ENCODE measurements around the gene INPP5F. TPM values are rescaled to one million over a fixed set of nuclear protein-coding genes. Genes with fewer than 3 reads are reported as not detected.
"Not testable (repeated sequence)": the region's sequence is repeated elsewhere in the genome, so short reads cannot be mapped to it uniquely, and the experiment has no call there.

INPP5F gene
- total RNA-seq, 2 experiments from 2014 or later: 12.8 to 13.6 TPM

DNA sequence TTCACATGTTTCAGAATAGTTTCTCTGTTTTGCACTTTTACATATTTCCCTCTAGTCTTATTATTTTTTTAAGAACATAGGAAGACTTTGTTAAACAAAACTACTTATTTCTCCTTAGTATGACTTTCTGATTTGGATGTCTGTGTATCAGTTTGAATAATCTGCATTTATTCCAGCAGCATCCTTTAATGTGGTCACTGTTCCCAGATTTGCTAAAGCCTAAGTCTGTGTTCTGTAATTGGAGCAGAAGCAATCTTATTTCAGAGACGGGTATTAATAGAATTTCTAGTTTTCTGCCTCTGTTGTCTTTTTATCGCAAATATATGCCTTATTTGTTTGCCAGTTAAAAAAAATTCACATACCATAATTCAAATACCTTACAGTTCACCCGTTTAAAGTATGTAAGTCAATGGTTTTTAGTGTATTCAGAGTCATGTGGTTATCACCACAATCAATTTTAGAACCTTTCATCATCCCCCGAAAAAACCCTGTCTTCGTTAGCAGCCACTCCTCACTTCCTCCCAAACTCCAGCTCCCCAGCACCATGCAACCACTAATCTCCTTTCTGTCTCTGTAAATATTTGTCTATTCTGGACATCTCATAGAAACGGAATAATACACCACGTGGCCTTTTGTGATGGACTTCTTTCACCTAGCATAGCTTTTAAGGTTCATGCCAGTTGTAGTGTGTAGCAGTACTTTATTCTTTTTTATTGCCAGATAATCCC, 58.7 kb downstream of the INPP5F start:
- H3K27ac Mint-ChIP-seq: no peak overlapping the region
- DNase-seq: no peak
- no peaks in the 10 kb centered on the region for H3K9me3 Mint-ChIP-seq
- no peak overlapping the region for H3K4me3 Mint-ChIP-seq
- peaks cover 1% of the 10 kb centered on the region for H3K36me3 Mint-ChIP-seq
- CTCF ChIA-PET: no interaction called here
- intact Hi-C loops (cut with micrococcal nuclease): no loop called here
- POLR2A ChIA-PET: no interaction called here
- H3K27me3 Mint-ChIP-seq: no peaks in the 10 kb centered on the region
- peaks cover 17% of the 10 kb centered on the region for H3K4me1 Mint-ChIP-seq (ENCODE audit: low read depth)

DNA sequence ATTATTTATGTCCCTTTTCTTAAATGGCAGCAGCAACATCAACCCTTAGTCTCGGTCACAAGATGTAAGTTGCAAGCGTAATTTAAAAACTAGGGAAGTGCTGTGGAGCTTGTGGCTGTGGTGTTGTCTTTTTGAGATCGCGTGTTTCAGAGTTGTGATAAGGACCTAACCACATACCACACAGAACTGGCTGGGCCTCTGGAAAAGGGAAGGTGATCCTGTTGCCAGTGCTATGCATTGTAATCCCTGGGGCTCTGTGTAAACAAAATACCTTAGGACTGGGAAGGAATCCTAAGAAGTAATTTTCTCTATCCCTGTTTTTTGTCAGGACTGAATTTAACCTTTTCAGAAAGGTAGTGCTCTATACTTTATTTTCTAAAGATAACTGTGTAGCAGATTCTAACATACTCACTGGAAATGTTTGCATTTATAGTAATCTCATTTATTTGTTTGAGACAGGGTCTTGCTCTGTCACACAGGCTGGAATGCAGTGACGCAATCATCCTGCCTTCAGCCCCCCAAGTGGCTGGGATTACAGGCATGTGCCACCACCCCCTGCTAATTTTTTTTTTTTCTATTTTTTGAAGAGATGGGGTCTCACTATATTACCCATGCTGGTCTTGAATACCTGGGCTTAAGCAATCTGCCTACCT, 60.4 kb downstream of the INPP5F start:
- H3K27me3 Mint-ChIP-seq: no peaks in the 10 kb centered on the region
- CTCF ChIA-PET: no interaction called here
- no peak overlapping the region for H3K27ac Mint-ChIP-seq
- POLR2A ChIA-PET: interaction anchor here (0.6 kb wide), 1 partner anchor 107 kb away, joined by 4 read pairs; no protein-coding TSS in a partner anchor
- H3K4me1 Mint-ChIP-seq (ENCODE audit: low read depth): peaks cover 17% of the 10 kb centered on the region
- intact Hi-C loops (cut with micrococcal nuclease): no loop called here
- no peak overlapping the region for H3K4me3 Mint-ChIP-seq
- peaks cover 1% of the 10 kb centered on the region for H3K36me3 Mint-ChIP-seq
- DNase-seq: no peak
- H3K9me3 Mint-ChIP-seq: no peaks in the 10 kb centered on the region

GRCh38 chr10:119795101-119795500, 69.3 kb downstream of the INPP5F start:
- H3K4me1 Mint-ChIP-seq (ENCODE audit: low read depth); H3K27ac Mint-ChIP-seq; POLR2A ChIA-PET; H3K9me3 Mint-ChIP-seq; intact Hi-C loops (cut with micrococcal nuclease); H3K36me3 Mint-ChIP-seq; CTCF ChIA-PET; DNase-seq; H3K27me3 Mint-ChIP-seq; H3K4me3 Mint-ChIP-seq: not testable (repeated sequence)

GRCh38 chr10:119796039-119796438, 70.2 kb downstream of the INPP5F start:
- Mint-ChIP-seq H3K9me3 (no peaks in the 10 kb centered on the region), H3K4me3 (no peak overlapping the region), H3K4me1 (ENCODE audit: low read depth) (peaks cover 2% of the 10 kb centered on the region), H3K36me3 (peaks cover 6% of the 10 kb centered on the region), H3K27ac (no peak overlapping the region), H3K27me3 (no peaks in the 10 kb centered on the region)
- no peak for DNase-seq
- ChIA-PET POLR2A (no interaction called here), CTCF (no interaction called here)
- intact Hi-C loops (cut with micrococcal nuclease): no loop called here

- no peaks in the 10 kb centered on the region for H3K9me3 Mint-ChIP-seq
- peaks cover 9% of the 10 kb centered on the region for H3K4me1 Mint-ChIP-seq (ENCODE audit: low read depth)
- ChIA-PET CTCF (no interaction called here), POLR2A (no interaction called here)
- H3K27me3 Mint-ChIP-seq: no peaks in the 10 kb centered on the region
- intact Hi-C loops (cut with micrococcal nuclease): no loop called here
- DNase-seq: no peak
- H3K27ac Mint-ChIP-seq: no peak overlapping the region
- H3K4me3 Mint-ChIP-seq: no peak overlapping the region
- peaks cover 19% of the 10 kb centered on the region for H3K36me3 Mint-ChIP-seq
Observed at GRCh38 chr10:119801176-119801575, 75.3 kb downstream of the INPP5F start.

DNA sequence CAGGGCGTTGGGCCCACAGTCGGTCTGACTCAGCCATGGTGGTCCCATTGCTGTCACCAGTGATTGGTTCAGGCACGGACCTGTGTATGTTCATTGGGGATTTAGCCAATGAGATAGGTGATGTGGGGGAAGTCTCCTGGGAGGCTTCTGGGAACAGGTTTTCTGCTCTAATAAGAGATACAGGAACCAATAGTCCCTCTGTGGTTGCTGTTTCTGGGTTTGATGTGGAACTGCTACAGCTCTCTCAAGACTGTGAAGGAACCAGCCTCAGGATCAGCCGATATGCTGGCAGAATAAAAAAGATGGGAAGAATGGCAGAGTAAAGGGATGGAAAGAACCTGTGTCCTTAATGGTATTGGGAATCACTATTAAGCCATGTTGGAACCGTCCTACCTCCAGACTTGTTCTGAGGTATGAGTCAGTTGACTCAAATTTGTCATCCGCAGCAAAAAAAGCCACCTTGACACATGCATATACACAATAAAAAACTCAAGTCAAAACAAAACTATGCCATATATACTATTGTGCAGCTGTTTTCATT, 76.2 kb downstream of the INPP5F start:
- no peaks in the 10 kb centered on the region for H3K27me3 Mint-ChIP-seq
- no peak overlapping the region for H3K27ac Mint-ChIP-seq
- POLR2A ChIA-PET: no interaction called here
- peaks cover 18% of the 10 kb centered on the region for H3K36me3 Mint-ChIP-seq
- CTCF ChIA-PET: interaction anchor here (1.2 to 2.0 kb wide), 4 partner anchors 51 to 312 kb away, joined by 3 to 10 read pairs (median 6); no protein-coding TSS in a partner anchor
- H3K4me3 Mint-ChIP-seq: no peak overlapping the region
- intact Hi-C loops (cut with micrococcal nuclease): no loop called here
- peaks cover 9% of the 10 kb centered on the region for H3K4me1 Mint-ChIP-seq (ENCODE audit: low read depth)
- H3K9me3 Mint-ChIP-seq: no peaks in the 10 kb centered on the region
- DNase-seq: no peak

- intact Hi-C loops (cut with micrococcal nuclease): no loop called here
- Mint-ChIP-seq H3K36me3 (peaks cover 15% of the 10 kb centered on the region), H3K27ac (no peak overlapping the region), H3K4me1 (ENCODE audit: low read depth) (peaks cover 15% of the 10 kb centered on the region), H3K27me3 (no peaks in the 10 kb centered on the region), H3K4me3 (no peak overlapping the region), H3K9me3 (no peaks in the 10 kb centered on the region)
- no peak for DNase-seq
- CTCF ChIA-PET: interaction anchor here (1.2 to 2.0 kb wide), 5 partner anchors 53 to 313 kb away, joined by 3 to 10 read pairs (median 8); no protein-coding TSS in a partner anchor
- POLR2A ChIA-PET: no interaction called here
Observed at GRCh38 chr10:119803264-119803663, 77.4 kb downstream of the INPP5F start.

- Mint-ChIP-seq H3K36me3 (peaks cover 16% of the 10 kb centered on the region), H3K4me1 (ENCODE audit: low read depth) (peaks cover 16% of the 10 kb centered on the region), H3K9me3 (no peaks in the 10 kb centered on the region), H3K27ac (no peak overlapping the region), H3K4me3 (no peak overlapping the region), H3K27me3 (no peaks in the 10 kb centered on the region)
- ChIA-PET CTCF (interaction anchor here (0.6 kb wide), 1 partner anchor 597 kb away, joined by 3 read pairs; no protein-coding TSS in a partner anchor), POLR2A (no interaction called here)
- intact Hi-C loops (cut with micrococcal nuclease): no loop called here
- no peak for DNase-seq
Observed at GRCh38 chr10:119805702-119806230, 79.9 kb downstream of the INPP5F start.

DNA sequence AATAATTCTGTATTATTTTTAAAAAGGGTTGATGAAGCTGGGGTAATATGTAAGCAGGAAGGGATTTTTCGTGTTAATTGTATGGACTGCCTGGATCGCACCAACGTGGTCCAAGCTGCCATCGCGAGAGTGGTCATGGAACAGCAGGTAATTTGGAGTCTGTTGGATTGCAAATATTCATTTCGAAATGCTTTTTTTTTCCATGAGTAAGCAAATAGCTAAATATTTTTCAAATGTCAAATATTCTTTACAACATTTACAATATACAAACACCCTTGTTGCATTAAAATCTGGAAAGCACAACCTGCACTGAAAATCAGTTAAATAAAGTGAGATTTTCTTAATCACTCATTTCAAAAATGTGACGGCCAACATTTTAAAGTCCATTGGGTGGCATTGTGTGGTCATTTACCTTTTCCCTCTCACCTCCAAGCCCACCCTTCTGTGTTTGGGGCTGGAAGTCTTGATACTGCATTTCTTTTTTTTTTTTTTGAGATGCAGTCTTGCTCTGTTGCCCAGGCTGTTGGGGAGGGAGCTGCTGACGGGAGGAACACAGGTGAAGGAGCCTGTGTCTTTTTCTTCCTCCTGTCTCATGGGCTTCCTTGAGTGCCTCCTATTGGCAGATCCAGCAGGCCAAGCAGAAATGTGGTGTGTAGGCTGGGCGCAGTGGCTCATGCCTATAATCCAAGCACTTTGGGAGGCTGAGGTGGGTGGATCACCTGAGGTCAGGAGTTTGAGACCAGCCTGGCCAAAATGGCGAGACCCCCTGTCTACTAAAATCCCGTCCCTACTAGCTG, 80.7 kb downstream of the INPP5F start:
- no peaks in the 10 kb centered on the region for H3K9me3 Mint-ChIP-seq
- CTCF ChIA-PET: interaction anchor here (0.6 to 1.7 kb wide), 3 partner anchors 54 to 597 kb away, joined by 3 to 8 read pairs (median 6); no protein-coding TSS in a partner anchor
- H3K27me3 Mint-ChIP-seq: no peaks in the 10 kb centered on the region
- peaks cover 16% of the 10 kb centered on the region for H3K36me3 Mint-ChIP-seq
- POLR2A ChIA-PET: no interaction called here
- intact Hi-C loops (cut with micrococcal nuclease): no loop called here
- no peak overlapping the region for H3K27ac Mint-ChIP-seq
- no peak overlapping the region for H3K4me3 Mint-ChIP-seq
- peaks cover 14% of the 10 kb centered on the region for H3K4me1 Mint-ChIP-seq (ENCODE audit: low read depth)
- no peak for DNase-seq

- Mint-ChIP-seq H3K27me3 (no peaks in the 10 kb centered on the region), H3K27ac (no peak overlapping the region), H3K4me1 (ENCODE audit: low read depth) (peaks cover 7% of the 10 kb centered on the region), H3K36me3 (peaks cover 18% of the 10 kb centered on the region), H3K9me3 (no peaks in the 10 kb centered on the region), H3K4me3 (no peak overlapping the region)
- intact Hi-C loops (cut with micrococcal nuclease): no loop called here
- ChIA-PET CTCF (interaction anchor here (0.7 to 1.7 kb wide), 3 partner anchors 52 to 58 kb away, joined by 4 to 8 read pairs (median 6); no protein-coding TSS in a partner anchor), POLR2A (no interaction called here)
- DNase-seq: no peak
Observed at GRCh38 chr10:119807960-119808697, 82.3 kb downstream of the INPP5F start.

GRCh38 chr10:119811122-119811521, 85.3 kb downstream of the INPP5F start:
- Mint-ChIP-seq H3K36me3 (peaks cover 14% of the 10 kb centered on the region), H3K27ac (no peak overlapping the region), H3K9me3 (no peaks in the 10 kb centered on the region), H3K27me3 (no peaks in the 10 kb centered on the region), H3K4me1 (ENCODE audit: low read depth) (peaks cover 7% of the 10 kb centered on the region), H3K4me3 (no peak overlapping the region)
- CTCF ChIA-PET: interaction anchor here (1.2 kb wide), 1 partner anchor 49 kb away, joined by 3 read pairs; no protein-coding TSS in a partner anchor
- POLR2A ChIA-PET: no interaction called here
- DNase-seq: no peak
- intact Hi-C loops (cut with micrococcal nuclease): no loop called here

Data from activated CD4-positive, alpha-beta memory T cell treated with anti-CD3 and anti-CD28 coated beads for 36 hours (primary cell).